ENCODE measurements around the gene NEK8. TPM values are rescaled to one million over a fixed set of nuclear protein-coding genes. Genes with fewer than 3 reads are reported as not detected.

Gene NEK8
- total RNA-seq, 2 experiments from 2014 or later = 14.0 to 17.0 TPM

- Histone ChIP-seq H3K4me2 (ENCODE audit: low read length) (no peak overlapping the region), H3K4me1 (ENCODE audit: insufficient read depth, low read length, poor library complexity, severe bottlenecking) (no peaks in the 10 kb centered on the region), H3K9me3 (ENCODE audit: low read length) (no peaks in the 10 kb centered on the region), H3K79me2 (ENCODE audit: insufficient read depth, low read depth, low read length) (no peaks in the 10 kb centered on the region), H3K27ac (ENCODE audit: low read depth, low read length, poor library complexity, severe bottlenecking) (no peak overlapping the region), H3K9me2 (ENCODE audit: insufficient read depth, low read length) (no peaks in the 10 kb centered on the region), H3K4me3 (ENCODE audit: low read depth, low read length, poor library complexity, severe bottlenecking) (no peak overlapping the region), H2AFZ (ENCODE audit: low read length) (no peak overlapping the region), H3K36me3 (ENCODE audit: insufficient read depth, low read length) (peaks cover 31% of the 10 kb centered on the region), H4K20me1 (ENCODE audit: insufficient read depth, low read length) (no peaks in the 10 kb centered on the region)
- no peak for DNase-seq (ENCODE audit: low spot score)
- ChIA-PET CTCF (ENCODE audit: unreplicated experiment) (interaction anchor here (0.9 to 1.6 kb wide), 8 partner anchors 11 to 154 kb away, joined by 3 to 10 read pairs (median 4); partner anchors contain the start of gene TLCD1), POLR2A (interaction anchor here (0.5 to 1.3 kb wide), 7 partner anchors 24 to 144 kb away, joined by 3 to 4 read pairs (median 4); no protein-coding TSS in a partner anchor)
- TF ChIP-seq EZH2phosphoT487 (IDR thresholded peaks at IDR 0.05; ENCODE audit: borderline replicate concordance, low read depth, low read length) = no peak
- TF ChIP-seq, protein P1, sequence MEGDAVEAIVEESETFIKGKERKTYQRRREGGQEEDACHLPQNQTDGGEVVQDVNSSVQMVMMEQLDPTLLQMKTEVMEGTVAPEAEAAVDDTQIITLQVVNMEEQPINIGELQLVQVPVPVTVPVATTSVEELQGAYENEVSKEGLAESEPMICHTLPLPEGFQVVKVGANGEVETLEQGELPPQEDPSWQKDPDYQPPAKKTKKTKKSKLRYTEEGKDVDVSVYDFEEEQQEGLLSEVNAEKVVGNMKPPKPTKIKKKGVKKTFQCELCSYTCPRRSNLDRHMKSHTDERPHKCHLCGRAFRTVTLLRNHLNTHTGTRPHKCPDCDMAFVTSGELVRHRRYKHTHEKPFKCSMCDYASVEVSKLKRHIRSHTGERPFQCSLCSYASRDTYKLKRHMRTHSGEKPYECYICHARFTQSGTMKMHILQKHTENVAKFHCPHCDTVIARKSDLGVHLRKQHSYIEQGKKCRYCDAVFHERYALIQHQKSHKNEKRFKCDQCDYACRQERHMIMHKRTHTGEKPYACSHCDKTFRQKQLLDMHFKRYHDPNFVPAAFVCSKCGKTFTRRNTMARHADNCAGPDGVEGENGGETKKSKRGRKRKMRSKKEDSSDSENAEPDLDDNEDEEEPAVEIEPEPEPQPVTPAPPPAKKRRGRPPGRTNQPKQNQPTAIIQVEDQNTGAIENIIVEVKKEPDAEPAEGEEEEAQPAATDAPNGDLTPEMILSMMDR (conservative IDR thresholded peaks at IDR 0.05; ENCODE audit: low read length) = no peak
- BruUV-seq (replicated peaks) = no TSS peak
- intact Hi-C loops (cut with micrococcal nuclease; ENCODE audit: unreplicated experiment) = loop anchor here (1.0 to 5.0 kb wide), 5 partner anchors 36 to 153 kb away; partner anchors contain the start of genes DHRS13, NEK8 and TLCD1
These were observed 34.7 kb downstream of the NEK8 start for GRCh38 chr17:28763137-28763799.

GRCh38 chr17:28763804-28764266 is 35.2 kb downstream of the NEK8 start:
- Histone ChIP-seq H3K4me1 (ENCODE audit: insufficient read depth, low read length, poor library complexity, severe bottlenecking) (no peaks in the 10 kb centered on the region), H3K4me3 (ENCODE audit: low read depth, low read length, poor library complexity, severe bottlenecking) (no peak overlapping the region), H3K79me2 (ENCODE audit: insufficient read depth, low read depth, low read length) (no peaks in the 10 kb centered on the region), H3K27ac (ENCODE audit: low read depth, low read length, poor library complexity, severe bottlenecking) (no peak overlapping the region), H4K20me1 (ENCODE audit: insufficient read depth, low read length) (no peaks in the 10 kb centered on the region), H3K9me3 (ENCODE audit: low read length) (no peaks in the 10 kb centered on the region), H2AFZ (ENCODE audit: low read length) (no peak overlapping the region), H3K9me2 (ENCODE audit: insufficient read depth, low read length) (no peaks in the 10 kb centered on the region), H3K4me2 (ENCODE audit: low read length) (no peak overlapping the region), H3K36me3 (ENCODE audit: insufficient read depth, low read length) (peaks cover 26% of the 10 kb centered on the region)
- TF ChIP-seq, protein P1 (conservative IDR thresholded peaks at IDR 0.05; ENCODE audit: low read length) = peak; percentile 99
- no peak for TF ChIP-seq EZH2phosphoT487 (IDR thresholded peaks at IDR 0.05; ENCODE audit: borderline replicate concordance, low read depth, low read length)
- POLR2A ChIA-PET = interaction anchor here (0.5 to 1.3 kb wide), 5 partner anchors 24 to 144 kb away, joined by 3 to 4 read pairs (median 4); no protein-coding TSS in a partner anchor
- no TSS peak for BruUV-seq (replicated peaks)
- DNase-seq (ENCODE audit: low spot score) = peak; percentile 84
- CTCF ChIA-PET (ENCODE audit: unreplicated experiment) = interaction anchor here (0.8 to 1.6 kb wide), 9 partner anchors 9 to 153 kb away, joined by 3 to 10 read pairs (median 3); partner anchors contain the start of gene TLCD1
- intact Hi-C loops (cut with micrococcal nuclease; ENCODE audit: unreplicated experiment) = loop anchor here (1.0 to 5.0 kb wide), 5 partner anchors 37 to 152 kb away; partner anchors contain the start of genes DHRS13, NEK8 and TLCD1

DNA sequence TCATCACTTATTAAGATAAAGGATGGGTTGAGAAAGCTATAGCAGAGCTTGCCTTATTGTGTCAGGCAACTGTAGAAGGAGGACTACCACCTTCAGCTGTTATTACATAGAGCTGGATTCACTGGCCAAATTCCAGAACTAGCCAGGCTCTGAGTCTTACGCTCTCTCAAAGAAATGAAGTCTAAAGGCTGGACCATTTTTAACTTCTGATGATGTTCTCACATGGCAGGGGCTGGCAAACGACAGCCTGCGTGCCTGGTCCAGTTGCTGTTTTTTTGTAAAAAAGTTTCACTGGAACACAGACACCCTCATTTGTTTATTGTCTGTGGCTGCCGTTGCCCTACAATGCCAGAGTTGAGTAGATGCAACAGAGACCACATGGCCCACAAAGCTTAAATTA is 36.5 kb downstream of the NEK8 start:
- no peak overlapping the region for H3K27ac ChIP-seq (ENCODE audit: low read depth, low read length, poor library complexity, severe bottlenecking)
- no peaks in the 10 kb centered on the region for H4K20me1 ChIP-seq (ENCODE audit: insufficient read depth, low read length)
- TF ChIP-seq, protein P1 (conservative IDR thresholded peaks at IDR 0.05; ENCODE audit: low read length) = no peak
- no peak for TF ChIP-seq EZH2phosphoT487 (IDR thresholded peaks at IDR 0.05; ENCODE audit: borderline replicate concordance, low read depth, low read length)
- H3K4me2 ChIP-seq (ENCODE audit: low read length) = no peak overlapping the region
- no peaks in the 10 kb centered on the region for H3K9me3 ChIP-seq (ENCODE audit: low read length)
- H3K4me1 ChIP-seq (ENCODE audit: insufficient read depth, low read length, poor library complexity, severe bottlenecking) = no peaks in the 10 kb centered on the region
- no peaks in the 10 kb centered on the region for H3K79me2 ChIP-seq (ENCODE audit: insufficient read depth, low read depth, low read length)
- peaks cover 16% of the 10 kb centered on the region for H3K36me3 ChIP-seq (ENCODE audit: insufficient read depth, low read length)
- no peak overlapping the region for H3K4me3 ChIP-seq (ENCODE audit: low read depth, low read length, poor library complexity, severe bottlenecking)
- ChIA-PET CTCF (ENCODE audit: unreplicated experiment) (no interaction called here), POLR2A (interaction anchor here (0.7 to 1.3 kb wide), 4 partner anchors 8 to 106 kb away, joined by 3 to 7 read pairs (median 4); no protein-coding TSS in a partner anchor)
- H2AFZ ChIP-seq (ENCODE audit: low read length) = no peak overlapping the region
- H3K9me2 ChIP-seq (ENCODE audit: insufficient read depth, low read length) = no peaks in the 10 kb centered on the region
- BruUV-seq (replicated peaks) = no TSS peak
- intact Hi-C loops (cut with micrococcal nuclease; ENCODE audit: unreplicated experiment) = no loop called here
- no peak for DNase-seq (ENCODE audit: low spot score)
